Immature natural killer cell (primary cell): ENCODE data around the gene MAP3K8. TPM values are rescaled to one million over a fixed set of nuclear protein-coding genes. Genes with fewer than 3 reads are reported as not detected.

Experiments used
- DNase-seq, 3 donors: peaks; one replicate each; pipeline ENCODE4 v3.0.0; 2022; ENCODE audit warnings: mixed read lengths in 1 of 3
- H3K27ac Mint-ChIP-seq, 6 donors: one replicate each; pipeline ENCODE4 v1.8.0; 2020; ENCODE audit warnings: mixed read lengths in 6 of 6, mild to moderate bottlenecking in 5 of 6, inconsistent platforms in 4 of 6, moderate library complexity in 3 of 6
- H3K27me3 Mint-ChIP-seq, 3 donors: one replicate each; pipeline ENCODE4 v1.8.0; 2020 to 2021; ENCODE audit warnings: low read depth in 3 of 3, mild to moderate bottlenecking in 3 of 3, mixed read lengths in 3 of 3, moderate library complexity in 3 of 3, inconsistent platforms in 1 of 3
- H3K36me3 Mint-ChIP-seq, 3 donors: one replicate each; pipeline ENCODE4 v1.8.0; 2020; ENCODE audit warnings: mixed read lengths in 3 of 3, inconsistent platforms in 2 of 3, mild to moderate bottlenecking in 2 of 3
- H3K4me1 Mint-ChIP-seq, 2 donors: one replicate each; pipeline ENCODE4 v1.8.0; 2020; ENCODE audit warnings: inconsistent platforms in 2 of 2, mild to moderate bottlenecking in 2 of 2, mixed read lengths in 2 of 2, moderate library complexity in 1 of 2
- H3K4me3 Mint-ChIP-seq, 5 donors: one replicate each; pipeline ENCODE4 v1.8.0; 2020; ENCODE audit warnings: mild to moderate bottlenecking in 5 of 5, mixed read lengths in 5 of 5, inconsistent platforms in 3 of 5, moderate library complexity in 3 of 5
- H3K9me3 Mint-ChIP-seq, 6 donors: one replicate each; pipeline ENCODE4 v1.8.0; 2020; ENCODE audit warnings: mild to moderate bottlenecking in 6 of 6, mixed read lengths in 6 of 6, inconsistent platforms in 4 of 6, moderate library complexity in 3 of 6
- polyA plus RNA-seq, 3 donors: library from polyadenylated mRNA; unstranded; fragments of 300-500 nt; fragmentation: Illumina TruSeq; gene quantifications; one replicate each; pipeline ENCODE4 v1.2.3, GENCODE V29; 2021

Gene MAP3K8
- polyA plus RNA-seq, 3 donors from 2014 or later = 62.9 to 154 (median 151) TPM

DNA sequence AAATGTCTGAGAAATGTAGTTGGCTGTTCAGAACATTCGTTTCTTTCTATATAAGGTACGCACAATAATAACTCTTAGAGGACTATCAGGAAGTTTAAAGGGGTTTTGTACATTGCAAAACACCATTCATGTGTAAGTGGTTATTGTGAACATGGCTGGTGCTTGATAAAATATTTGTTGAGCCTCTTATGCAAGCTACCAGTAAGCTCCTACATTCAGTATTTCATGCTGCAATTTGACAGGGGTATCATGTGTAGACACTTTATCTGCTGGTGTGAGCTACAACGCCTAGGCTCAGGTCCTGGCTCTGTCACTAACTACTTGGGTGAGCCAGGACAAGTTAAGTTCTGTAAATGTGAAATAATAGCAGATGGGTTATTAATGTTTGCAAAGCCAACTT is 75.5 kb downstream of the MAP3K8 start:
- H3K9me3 Mint-ChIP-seq = no peaks in the 10 kb centered on the region
- H3K27ac Mint-ChIP-seq = peak overlapping the region in 3 of 6 donors; percentile 24 to 45 (median 30)
- no peaks in the 10 kb centered on the region for H3K27me3 Mint-ChIP-seq
- peaks cover 0 to 3% (median 0%) of the 10 kb centered on the region in 3 donors for H3K36me3 Mint-ChIP-seq
- peaks cover 33 to 39% of the 10 kb centered on the region in 2 donors for H3K4me1 Mint-ChIP-seq
- no peak for DNase-seq
- no peak overlapping the region for H3K4me3 Mint-ChIP-seq

GRCh38 chr10:30510184-30510931 is 76.4 kb downstream of the MAP3K8 start:
- H3K4me3 Mint-ChIP-seq = no peak overlapping the region
- H3K27ac Mint-ChIP-seq = peak overlapping the region in 3 of 6 donors; percentile 14 to 49 (median 40)
- H3K27me3 Mint-ChIP-seq = no peaks in the 10 kb centered on the region
- H3K4me1 Mint-ChIP-seq = peaks cover 24 to 31% of the 10 kb centered on the region in 2 donors
- H3K36me3 Mint-ChIP-seq = peaks cover 0 to 3% (median 0%) of the 10 kb centered on the region in 3 donors
- H3K9me3 Mint-ChIP-seq = no peaks in the 10 kb centered on the region
- DNase-seq = no peak

- peak overlapping the region in 4 of 6 donors; percentile 39 to 49 (median 43) for H3K27ac Mint-ChIP-seq
- H3K4me1 Mint-ChIP-seq = peaks cover 17 to 23% of the 10 kb centered on the region in 2 donors
Observed at GRCh38 chr10:30510932-30511700, 77.1 kb downstream of the MAP3K8 start.

More at GRCh38 chr10:30510932-30511700, 77.1 kb downstream of the MAP3K8 start:
- no peak for DNase-seq
- Mint-ChIP-seq H3K4me3 (no peak overlapping the region), H3K36me3 (peaks cover 0 to 3% (median 0%) of the 10 kb centered on the region in 3 donors), H3K27me3 (no peaks in the 10 kb centered on the region), H3K9me3 (no peaks in the 10 kb centered on the region)

Other genes with a start within 250 kb of the MAP3K8 start
- 1 to 10 TPM; 3.7 to 7.7 (median 6.4) TPM for gene MTPAP, start 84.9 kb upstream of the MAP3K8 start, polyA plus RNA-seq
- gene LYZL2, start 195.6 kb downstream of the MAP3K8 start, polyA plus RNA-seq = not detected